Vagina (tissue), 2 donors: ENCODE results near the gene DPYSL4.

Experiments
- POLR2A ChIP-seq, 2 donors: fragments of 450-650 bp; IDR thresholded peaks; one replicate each; pipeline ENCODE4 v1.6.1; 2017; ENCODE audit warnings: antibody characterized with exemption in 2 of 2, mild to moderate bottlenecking in 2 of 2, moderate library complexity in 2 of 2
- TF ChIP-seq, protein P1 (sequence below), 3 experiments: fragments of 450-650 bp in 2 of 3; fragments of 200-600 bp in 1 of 3; sonication (generic) in 1 of 3; IDR thresholded peaks; one replicate each; pipeline ENCODE4 v1.5.1; 2017 to 2019; ENCODE audit warnings: antibody characterized with exemption in 3 of 3, mild to moderate bottlenecking in 2 of 3, moderate library complexity in 2 of 3

DNA sequence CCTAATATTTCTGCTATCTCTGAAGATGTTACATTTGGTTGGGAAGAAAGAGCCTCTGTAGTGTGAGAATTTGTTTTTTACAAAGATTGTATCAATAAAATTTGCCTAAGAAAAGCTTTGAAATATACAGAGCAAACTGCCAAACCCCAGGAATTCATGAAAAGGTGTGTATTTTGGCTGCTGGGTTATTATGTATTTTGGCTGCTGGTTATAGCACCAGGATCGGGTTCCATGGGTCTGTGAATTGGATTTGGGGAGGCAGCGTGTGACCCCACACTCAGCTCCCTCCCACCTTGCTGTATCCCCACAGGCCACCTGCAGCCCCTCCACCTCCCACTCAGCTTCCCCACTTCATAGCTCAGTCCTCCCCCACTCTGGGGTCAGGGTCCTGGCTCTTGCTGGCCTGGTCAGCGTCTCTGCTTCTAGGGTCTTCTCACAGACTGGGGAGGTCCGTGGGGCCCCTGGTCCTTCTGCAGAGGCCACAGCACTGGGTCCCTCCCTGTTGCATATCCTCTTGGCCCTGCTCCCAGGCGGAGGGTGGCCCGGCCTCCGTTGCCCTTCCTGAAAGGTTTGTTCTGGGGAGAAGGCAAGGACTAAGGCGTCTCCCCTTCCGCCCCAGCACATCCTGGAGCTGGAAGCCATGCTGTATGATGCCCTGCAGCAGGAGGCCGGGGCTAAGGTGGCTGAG, 24.0 kb upstream of the DPYSL4 start:
- no peak for TF ChIP-seq POLR2A (IDR thresholded peaks at IDR 0.05)
- TF ChIP-seq, protein P1, sequence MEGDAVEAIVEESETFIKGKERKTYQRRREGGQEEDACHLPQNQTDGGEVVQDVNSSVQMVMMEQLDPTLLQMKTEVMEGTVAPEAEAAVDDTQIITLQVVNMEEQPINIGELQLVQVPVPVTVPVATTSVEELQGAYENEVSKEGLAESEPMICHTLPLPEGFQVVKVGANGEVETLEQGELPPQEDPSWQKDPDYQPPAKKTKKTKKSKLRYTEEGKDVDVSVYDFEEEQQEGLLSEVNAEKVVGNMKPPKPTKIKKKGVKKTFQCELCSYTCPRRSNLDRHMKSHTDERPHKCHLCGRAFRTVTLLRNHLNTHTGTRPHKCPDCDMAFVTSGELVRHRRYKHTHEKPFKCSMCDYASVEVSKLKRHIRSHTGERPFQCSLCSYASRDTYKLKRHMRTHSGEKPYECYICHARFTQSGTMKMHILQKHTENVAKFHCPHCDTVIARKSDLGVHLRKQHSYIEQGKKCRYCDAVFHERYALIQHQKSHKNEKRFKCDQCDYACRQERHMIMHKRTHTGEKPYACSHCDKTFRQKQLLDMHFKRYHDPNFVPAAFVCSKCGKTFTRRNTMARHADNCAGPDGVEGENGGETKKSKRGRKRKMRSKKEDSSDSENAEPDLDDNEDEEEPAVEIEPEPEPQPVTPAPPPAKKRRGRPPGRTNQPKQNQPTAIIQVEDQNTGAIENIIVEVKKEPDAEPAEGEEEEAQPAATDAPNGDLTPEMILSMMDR (IDR thresholded peaks at IDR 0.05) = no peak
